ENCODE data around the gene SKP1. TPM values are rescaled to one million over a fixed set of nuclear protein-coding genes. Genes with fewer than 3 reads are reported as not detected.

Gene SKP1
- total and polyA plus RNA-seq, 10 of the 15 experiments (the other 5 are each of a cell fraction or from before 2014, with no cell fraction given), result 100 to 1,686 (median 519) TPM

- 32% methylated on average over 10 of the region's 10 CpGs for WGBS (ENCODE audit: insufficient coverage, insufficient replicate concordance, low lambda C conversion rate, missing lambda C conversion rate)
- ChIA-PET RAD21 (ENCODE audit: unreplicated experiment) (interaction anchor here (1.5 to 4.0 kb wide), 2 partner anchors 135 to 412 kb away, joined by 5 to 15 read pairs; no protein-coding TSS in a partner anchor), CTCF (interaction anchor here (1.0 to 1.8 kb wide), 3 partner anchors 11 to 135 kb away, joined by 3 to 5 read pairs (median 3); no protein-coding TSS in a partner anchor), POLR2A (interaction anchor here (0.9 to 1.4 kb wide), 7 partner anchors 18 to 412 kb away, joined by 3 to 6 read pairs (median 3); partner anchors contain the start of gene PPP2CA), SMC1A (ENCODE audit: uncharacterized antibody, unreplicated experiment) (interaction anchor here (0.6 to 1.7 kb wide), 8 partner anchors 8 to 530 kb away, joined by 3 to 5 read pairs (median 3); no protein-coding TSS in a partner anchor)
- no peaks in the 10 kb centered on the region for H4K20me1 ChIP-seq (ENCODE audit: control insufficient read depth, insufficient read depth)
- peak; percentile 49 for FAIRE-seq
- peaks cover 47% of the 10 kb centered on the region for H3K79me2 ChIP-seq (ENCODE audit: control insufficient read depth, insufficient read depth, low read length)
- DNase-seq (ENCODE audit: low read depth, low spot score), result no peak
- ATAC-seq, result no peak
- peak overlapping the region; percentile 86 for H3K4me2 ChIP-seq (ENCODE audit: control insufficient read depth, insufficient read depth)
- intact Hi-C loops (cut with micrococcal nuclease; ENCODE audit: unreplicated experiment) (loop anchor here (5.0 kb wide), 1 partner anchor 197 kb away; the partner anchor contains the start of gene UBE2B), in situ Hi-C loops (cut with MboI) (no loop called here)
- TSS peak; percentile 57 for BruUV-seq (replicated peaks)
- TF ChIP-seq ATF7 (IDR thresholded peaks at IDR 0.05; ENCODE audit: low read depth) (peak; percentile 65), MTA2 (IDR thresholded peaks at IDR 0.05; ENCODE audit: low read depth) (no peak), YY1 (IDR thresholded peaks at IDR 0.05; ENCODE audit: low read depth, low read length) (0 out of 2 replicates have a peak, but pooled peaks have one; percentile 21)
- peak overlapping the region; percentile 89; the same call in 1 of the 2 replicates for H3K27ac ChIP-seq (ENCODE audit: control insufficient read depth, insufficient read depth)
- H3K36me3 ChIP-seq (ENCODE audit: control insufficient read depth in 2 of 2, insufficient read depth in 2 of 2, low read length in 1 of 2), result peaks cover 3 to 6% of the 10 kb centered on the region in 2 experiments; a peak in 3 of 4 replicates
- H2AFZ ChIP-seq (ENCODE audit: control insufficient read depth, low read depth, low read length), result no peak overlapping the region
- H3K4me3 ChIP-seq, result peak overlapping the region; percentile 99
- peaks cover 3% of the 10 kb centered on the region for H3K4me1 ChIP-seq (ENCODE audit: control insufficient read depth, insufficient read depth, low read length)
- H3K27me3 ChIP-seq (replicated peaks in 1 of 2; ENCODE audit: control insufficient read depth in 2 of 2, insufficient read depth in 2 of 2, low read length in 1 of 2), result no peaks in the 10 kb centered on the region
- peak overlapping the region; percentile 86 for H3K9ac ChIP-seq (ENCODE audit: control insufficient read depth, insufficient read depth, low read length)
- H3K9me3 ChIP-seq (replicated peaks; ENCODE audit: control insufficient read depth, insufficient read depth, low read length), result no peaks in the 10 kb centered on the region
Measured at GRCh38 chr5:134174841-134175839, 1.6 kb downstream of the SKP1 start.

GRCh38 chr5:134171972-134172371, 4.8 kb downstream of the SKP1 start:
- ATAC-seq (no peak), DNase-seq (ENCODE audit: low read depth, low spot score) (no peak), FAIRE-seq (no peak)
- ChIA-PET POLR2A (interaction anchor here (0.6 to 1.0 kb wide), 2 partner anchors 16 to 55 kb away, joined by 4 read pairs; no protein-coding TSS in a partner anchor), RAD21 (ENCODE audit: unreplicated experiment) (no interaction called here), SMC1A (ENCODE audit: uncharacterized antibody, unreplicated experiment) (interaction anchor here (1.4 to 2.1 kb wide), 2 partner anchors 10 to 416 kb away, joined by 4 to 8 read pairs; no protein-coding TSS in a partner anchor), CTCF (interaction anchor here (1.1 to 1.4 kb wide), 3 partner anchors 11 to 138 kb away, joined by 3 to 4 read pairs (median 3); no protein-coding TSS in a partner anchor)
- Histone ChIP-seq H3K79me2 (ENCODE audit: control insufficient read depth, insufficient read depth, low read length) (peaks cover 48% of the 10 kb centered on the region), H4K20me1 (ENCODE audit: control insufficient read depth, insufficient read depth) (no peaks in the 10 kb centered on the region), H2AFZ (ENCODE audit: control insufficient read depth, low read depth, low read length) (no peak overlapping the region), H3K9ac (ENCODE audit: control insufficient read depth, insufficient read depth, low read length) (no peak overlapping the region), H3K9me3 (replicated peaks; ENCODE audit: control insufficient read depth, insufficient read depth, low read length) (no peaks in the 10 kb centered on the region), H3K36me3 (ENCODE audit: control insufficient read depth in 2 of 2, insufficient read depth in 2 of 2, low read length in 1 of 2) (peaks cover 5 to 19% of the 10 kb centered on the region in 2 experiments), H3K4me2 (ENCODE audit: control insufficient read depth, insufficient read depth) (no peak overlapping the region; the same call in 1 of the 2 replicates), H3K27me3 (replicated peaks in 1 of 2; ENCODE audit: control insufficient read depth in 2 of 2, insufficient read depth in 2 of 2, low read length in 1 of 2) (no peaks in the 10 kb centered on the region), H3K4me1 (ENCODE audit: control insufficient read depth, insufficient read depth, low read length) (no peaks in the 10 kb centered on the region), H3K27ac (ENCODE audit: control insufficient read depth, insufficient read depth) (no peak overlapping the region), H3K4me3 (no peak overlapping the region)
- no TSS peak for BruUV-seq (replicated peaks)
- intact Hi-C loops (cut with micrococcal nuclease; ENCODE audit: unreplicated experiment), result no loop called here
- WGBS (ENCODE audit: insufficient coverage, insufficient replicate concordance, low lambda C conversion rate, missing lambda C conversion rate), result 89% methylated on average over 4 of the region's 4 CpGs
- in situ Hi-C loops (cut with MboI), result no loop called here
- TF ChIP-seq DPF2 (IDR thresholded peaks at IDR 0.05) (no peak), JUND (IDR thresholded peaks at IDR 0.05; ENCODE audit: low read depth, low read length) (no peak), MYC (IDR thresholded peaks at IDR 0.05; ENCODE audit: insufficient read depth, insufficient read length, insufficient replicate concordance, low read length, severe bottlenecking) (no peak), MTA2 (IDR thresholded peaks at IDR 0.05; ENCODE audit: low read depth) (no peak), MEF2B (IDR thresholded peaks at IDR 0.05; ENCODE audit: partially characterized antibody, poor library complexity, severe bottlenecking) (no peak), NFYB (IDR thresholded peaks at IDR 0.05; ENCODE audit: insufficient read depth, low read depth, low read length) (no peak), ZBTB4 (CRISPR knock-in tag; IDR thresholded peaks at IDR 0.05) (no peak)

All from GM12878 (cell line).